H1 (cell line): ENCODE results near the gene TRABD2A. TPM values are rescaled to one million over a fixed set of nuclear protein-coding genes. Genes with fewer than 3 reads are reported as not detected.

Experiments
- CTCF ChIA-PET: fragments of 300-600 bp; sonication (Branson Sonifier 250); formaldehyde crosslinking; loops from one replicate; lab custom pipeline; 2021; ENCODE audit not compliant: partially characterized antibody; lab: Charles Lee
- POLR2A ChIA-PET: fragments of 300-600 bp; sonication (Branson Sonifier 250); formaldehyde crosslinking; loops from one replicate; lab custom pipeline; 2021; ENCODE audit warnings: inconsistent platforms; ENCODE audit not compliant: partially characterized antibody; lab: Charles Lee
- DNase-seq, 2 experiments: peaks; one replicate each; pipeline versions ENCODE4 v3.0.0 to v3.0.0-alpha.2; 2010 to 2022; ENCODE audit warnings: low spot score in 2 of 2, low read depth in 1 of 2, mixed read lengths in 1 of 2
- FAIRE-seq: peaks from 2 replicates; lab custom pipeline; 2011; peaks lifted over from hg19 to GRCh38; lab: Jason Lieb, UNC
- H2AFZ ChIP-seq: 2 replicates; pipeline ENCODE4 v1.8.1; 2012; ENCODE audit warnings: low read length, inconsistent platforms
- H2AK5ac ChIP-seq: 2 replicates; pipeline ENCODE4 v1.6.1; 2013; ENCODE audit warnings: low read depth, low read length
- H2BK120ac ChIP-seq: replicated peaks from 2 replicates; pipeline ENCODE3; 2013; ENCODE audit warnings: low read depth, low read length, inconsistent platforms
- H2BK12ac ChIP-seq: 2 replicates; pipeline ENCODE4 v1.6.1; 2013; ENCODE audit warnings: low read depth, low read length
- H2BK15ac ChIP-seq: 2 replicates; pipeline ENCODE4 v1.6.1; 2013; ENCODE audit warnings: low read length
- H2BK20ac ChIP-seq: 2 replicates; pipeline ENCODE4 v1.6.1; 2013; ENCODE audit warnings: low read length
- H2BK5ac ChIP-seq: 2 replicates; pipeline ENCODE4 v1.6.1; 2013; ENCODE audit warnings: low read depth, low read length
- H3K14ac ChIP-seq: 2 replicates; pipeline ENCODE4 v1.6.1; 2013; ENCODE audit warnings: inconsistent platforms; ENCODE audit not compliant: insufficient read length
- H3K18ac ChIP-seq: 2 replicates; pipeline ENCODE4 v1.6.1; 2013; ENCODE audit warnings: low read length; ENCODE audit errors: extremely low read depth
- H3K23ac ChIP-seq: 2 replicates; pipeline ENCODE4 v1.6.1; 2013; ENCODE audit warnings: inconsistent platforms; ENCODE audit not compliant: insufficient read length
- H3K23me2 ChIP-seq: 2 replicates; pipeline ENCODE4 v1.6.1; 2013; ENCODE audit warnings: low read depth, low read length
- H3K27ac ChIP-seq: 2 replicates; pipeline ENCODE4 v1.6.1; 2011; ENCODE audit warnings: low read depth, low read length, inconsistent platforms
- H3K27me3 ChIP-seq, 4 experiments: replicated peaks in 1 of 4; 1 replicate in 1 of 4; 2 replicates in 3 of 4; pipeline versions ENCODE4 v1.6.1 to v1.8.1; 2011 to 2013; ENCODE audit warnings: low read length in 3 of 4, mild to moderate bottlenecking in 3 of 4, inconsistent platforms in 2 of 4, mixed read lengths in 2 of 4, moderate library complexity in 1 of 4; ENCODE audit not compliant: control insufficient read depth in 3 of 4, insufficient read depth in 3 of 4; ENCODE audit errors: extremely low read depth in 1 of 4
- H3K36me3 ChIP-seq, 4 experiments: 2 replicates each; pipeline versions ENCODE4 v1.6.1 to v1.8.1; 2011 to 2013; ENCODE audit warnings: mild to moderate bottlenecking in 4 of 4, low read length in 3 of 4, moderate library complexity in 2 of 4, control low read depth in 1 of 4, inconsistent platforms in 1 of 4; ENCODE audit not compliant: insufficient read depth in 4 of 4, control insufficient read depth in 2 of 4
- H3K4ac ChIP-seq: replicated peaks from 2 replicates; pipeline ENCODE3; 2013; ENCODE audit warnings: low read length, low read depth, mixed read lengths, inconsistent platforms; ENCODE audit not compliant: insufficient read length
- H3K4me1 ChIP-seq, 4 experiments: replicated peaks in 1 of 4; 1 replicate in 1 of 4; 2 replicates in 3 of 4; pipeline versions ENCODE4 v1.6.1 to v1.8.1; 2011 to 2013; ENCODE audit warnings: low read length in 3 of 4, inconsistent platforms in 2 of 4, mixed read lengths in 1 of 4; ENCODE audit not compliant: insufficient read depth in 4 of 4, control insufficient read depth in 3 of 4
- H3K4me2 ChIP-seq, 2 experiments: 2 replicates each; pipeline versions ENCODE4 v1.6.1 to v1.8.1; 2011 to 2013; ENCODE audit warnings: low read depth in 2 of 2, low read length in 2 of 2, control low read depth in 1 of 2, inconsistent platforms in 1 of 2, mild to moderate bottlenecking in 1 of 2; ENCODE audit not compliant: insufficient read depth in 1 of 2
- H3K4me3 ChIP-seq, 4 experiments: fragments of 200-600, 300-600 bp in 1 of 4; sonication (generic), shearing (Covaris generic), sonication (Bioruptor Twin) in 1 of 4; 2 replicates each; pipeline versions ENCODE4 v1.5.1 to v1.8.1; 2011 to 2016; ENCODE audit warnings: low read length in 4 of 4, low read depth in 3 of 4, control low read depth in 2 of 4, inconsistent platforms in 2 of 4, mild to moderate bottlenecking in 2 of 4, mixed read lengths in 1 of 4, moderate library complexity in 1 of 4; ENCODE audit not compliant: insufficient read depth in 2 of 4; ENCODE audit errors: extremely low read depth in 1 of 4
- H3K56ac ChIP-seq: replicated peaks from 2 replicates; pipeline ENCODE3; 2013; ENCODE audit warnings: low read depth, mild to moderate bottlenecking, mixed read lengths, low read length, inconsistent platforms; ENCODE audit not compliant: insufficient read length
- H3K79me1 ChIP-seq: 2 replicates; pipeline ENCODE4 v1.6.1; 2013; ENCODE audit warnings: low read depth, low read length, control low read depth
- H3K79me2 ChIP-seq, 2 experiments: 2 replicates each; pipeline versions ENCODE4 v1.6.1 to v1.8.1; 2012 to 2013; ENCODE audit warnings: low read length in 2 of 2, mild to moderate bottlenecking in 2 of 2, inconsistent platforms in 1 of 2; ENCODE audit not compliant: insufficient read depth in 2 of 2, control insufficient read depth in 1 of 2
- H3K9ac ChIP-seq, 4 experiments: replicated peaks in 1 of 4; 1 replicate in 1 of 4; 2 replicates in 3 of 4; pipeline versions ENCODE4 v1.6.1 to v1.8.1; 2011 to 2013; ENCODE audit warnings: low read depth in 3 of 4, low read length in 3 of 4, control low read depth in 2 of 4, mild to moderate bottlenecking in 2 of 4, moderate library complexity in 2 of 4, inconsistent platforms in 1 of 4; ENCODE audit errors: extremely low read depth in 1 of 4
- H3K9me3 ChIP-seq, 2 experiments: 2 replicates each; pipeline versions ENCODE4 v1.6.1 to v1.8.1; 2012 to 2013; ENCODE audit warnings: mild to moderate bottlenecking in 2 of 2, moderate library complexity in 2 of 2, control low read depth in 1 of 2, inconsistent platforms in 1 of 2, low read depth in 1 of 2, low read length in 1 of 2, mixed read lengths in 1 of 2; ENCODE audit not compliant: insufficient read depth in 2 of 2
- H4K20me1 ChIP-seq, 2 experiments: replicated peaks in 1 of 2; 2 replicates each; pipeline versions ENCODE3 to v1.8.1; 2011 to 2013; ENCODE audit warnings: inconsistent platforms in 2 of 2, low read length in 2 of 2, mild to moderate bottlenecking in 1 of 2; ENCODE audit not compliant: insufficient read depth in 2 of 2, control insufficient read depth in 1 of 2
- H4K5ac ChIP-seq: 2 replicates; pipeline ENCODE4 v1.6.1; 2013; ENCODE audit warnings: low read length, low read depth, mixed read lengths, inconsistent platforms; ENCODE audit not compliant: insufficient read length
- H4K8ac ChIP-seq: 2 replicates; pipeline ENCODE4 v1.8.0; 2013; ENCODE audit warnings: mild to moderate bottlenecking, moderate library complexity, low read length, inconsistent platforms; ENCODE audit not compliant: insufficient read depth; ENCODE audit errors: extremely low read depth
- H4K91ac ChIP-seq: replicated peaks from 2 replicates; pipeline ENCODE3; 2013; ENCODE audit warnings: low read length, mixed read lengths, inconsistent platforms; ENCODE audit not compliant: insufficient read length
- BACH1 ChIP-seq: IDR thresholded peaks from 2 replicates; pipeline ENCODE4 v1.6.1; 2012; ENCODE audit warnings: low read length, improper control_type of control experiment
- E2F6 ChIP-seq: IDR thresholded peaks from 2 replicates; pipeline ENCODE4 v1.6.1; 2012; ENCODE audit warnings: inconsistent platforms
- GABPA ChIP-seq: IDR thresholded peaks from 2 replicates; pipeline ENCODE4 v1.6.1; 2011; ENCODE audit warnings: mild to moderate bottlenecking, low read length, moderate library complexity, borderline replicate concordance; ENCODE audit not compliant: insufficient read depth
- KDM4A ChIP-seq: IDR thresholded peaks from one replicate; pipeline ENCODE4 v1.7.1; 2012; ENCODE audit warnings: low read depth, mild to moderate bottlenecking, moderate library complexity, low read length, inconsistent platforms; ENCODE audit not compliant: severe bottlenecking
- POU5F1 ChIP-seq: IDR thresholded peaks from 2 replicates; pipeline ENCODE4 v1.6.1; 2011; ENCODE audit warnings: low read depth, mild to moderate bottlenecking, low read length, moderate library complexity
- SRF ChIP-seq: IDR thresholded peaks from 2 replicates; pipeline ENCODE4 v1.6.1; 2011; ENCODE audit warnings: mild to moderate bottlenecking, low read depth, low read length, moderate library complexity
- SUZ12 ChIP-seq: fragments of 200-600 bp; sonication (generic); IDR thresholded peaks from 2 replicates; pipeline ENCODE4 v1.6.1; 2012; ENCODE audit warnings: mild to moderate bottlenecking, inconsistent platforms, low read length, moderate library complexity, mixed read lengths
- WGBS, 2 experiments: shearing (Covaris generic) in 1 of 2; methylation state at CpG; one replicate each; pipeline versions ENCODE4 v1.1.6 to v1.1.7; 2013 to 2015; ENCODE audit warnings: low lambda C conversion rate in 2 of 2, mixed read lengths in 2 of 2, inconsistent platforms in 1 of 2, low coverage in 1 of 2, missing lambda C conversion rate in 1 of 2; ENCODE audit not compliant: insufficient replicate concordance in 2 of 2, insufficient coverage in 1 of 2, insufficient read length in 1 of 2; ENCODE audit errors: extremely low coverage in 1 of 2, missing lambda C conversion rate in 1 of 2; 5-methylcytosine and 5-hydroxymethylcytosine counted together
- polyA plus RNA-seq, 7 experiments: library from polyadenylated mRNA; depleted of rRNA in 3 of 7; stranded (reverse) in 5 of 7; unstranded in 2 of 7; fragments of >200 nt in 5 of 7; fragments of 200-250 nt in 2 of 7; gene quantifications; 1 replicate in 5 of 7; 2 replicates in 1 of 7; 4 replicates in 1 of 7; pipeline versions ENCODE4 v1.2.1 to v1.2.3, GENCODE V29; 2011 to 2013; ENCODE audit warnings: missing spikeins in 2 of 7, mixed read lengths in 2 of 7
- total RNA-seq: library from RNA; stranded (reverse); fragmentation: NEBNext Ultra II Directional; extraction: Animal tissue kit (Norgen Biotek cat#: 25700); gene quantifications from 2 replicates; pipeline ENCODE4 v1.2.1, GENCODE V29; 2021
- TF ChIP-seq, protein P1 (sequence below): IDR thresholded peaks from 2 replicates; pipeline ENCODE4 v1.6.1; 2012; ENCODE audit warnings: low read length, inconsistent platforms

Gene TRABD2A
- total and polyA plus RNA-seq, 2 of the 8 experiments (the other 6 are each of a cell fraction or from before 2014, with no cell fraction given): 17.3 to 18.6 TPM

- H3K23me2 ChIP-seq: no peaks in the 10 kb centered on the region
- no peaks in the 10 kb centered on the region; a peak in 1 of 4 replicates for H3K9me3 ChIP-seq
- CTCF ChIA-PET: no interaction called here
- no peak overlapping the region for H2AK5ac ChIP-seq
- no peak overlapping the region for H2BK15ac ChIP-seq
- DNase-seq (no peak), FAIRE-seq (no peak)
- H4K91ac ChIP-seq: no peak overlapping the region
- POLR2A ChIA-PET: no interaction called here
- H3K79me2 ChIP-seq: no peaks in the 10 kb centered on the region
- H3K27ac ChIP-seq: no peak overlapping the region
- no peak overlapping the region for H3K9ac ChIP-seq
- H3K79me1 ChIP-seq: no peaks in the 10 kb centered on the region
- no peak overlapping the region for H3K4ac ChIP-seq
- H3K56ac ChIP-seq: no peak overlapping the region
- no peak overlapping the region for H2AFZ ChIP-seq
- H3K27me3 ChIP-seq: no peaks in the 10 kb centered on the region
- no peak overlapping the region for H4K5ac ChIP-seq
- no peaks in the 10 kb centered on the region for H3K36me3 ChIP-seq
- H3K4me2 ChIP-seq: no peak overlapping the region
- no peaks in the 10 kb centered on the region for H4K20me1 ChIP-seq
- H2BK120ac ChIP-seq: no peak overlapping the region
- H3K4me1 ChIP-seq: no peaks in the 10 kb centered on the region
- no peak overlapping the region for H2BK5ac ChIP-seq
- 89% methylated on average over 6 of the region's 6 CpGs; no CpG with 5 or more reads in 1 of the 2 experiments for WGBS, 2 experiments
- H3K18ac ChIP-seq: no peak overlapping the region
- H2BK12ac ChIP-seq: no peak overlapping the region
- TF ChIP-seq GABPA (no peak), BACH1 (no peak), E2F6 (no peak), POU5F1 (no peak), SRF (no peak), SUZ12 (no peak), KDM4A (no peak)
- TF ChIP-seq, protein P1, sequence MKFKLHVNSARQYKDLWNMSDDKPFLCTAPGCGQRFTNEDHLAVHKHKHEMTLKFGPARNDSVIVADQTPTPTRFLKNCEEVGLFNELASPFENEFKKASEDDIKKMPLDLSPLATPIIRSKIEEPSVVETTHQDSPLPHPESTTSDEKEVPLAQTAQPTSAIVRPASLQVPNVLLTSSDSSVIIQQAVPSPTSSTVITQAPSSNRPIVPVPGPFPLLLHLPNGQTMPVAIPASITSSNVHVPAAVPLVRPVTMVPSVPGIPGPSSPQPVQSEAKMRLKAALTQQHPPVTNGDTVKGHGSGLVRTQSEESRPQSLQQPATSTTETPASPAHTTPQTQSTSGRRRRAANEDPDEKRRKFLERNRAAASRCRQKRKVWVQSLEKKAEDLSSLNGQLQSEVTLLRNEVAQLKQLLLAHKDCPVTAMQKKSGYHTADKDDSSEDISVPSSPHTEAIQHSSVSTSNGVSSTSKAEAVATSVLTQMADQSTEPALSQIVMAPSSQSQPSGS: no peak
- no peak overlapping the region for H4K8ac ChIP-seq
- no peak overlapping the region for H3K14ac ChIP-seq
- no peak overlapping the region for H3K4me3 ChIP-seq
- H2BK20ac ChIP-seq: no peak overlapping the region
- no peak overlapping the region for H3K23ac ChIP-seq
Observed at GRCh38 chr2:84816426-84817026, 64.4 kb downstream of the TRABD2A start.
